ENCODE data around the gene XRCC5.
"Not testable (repeated sequence)": the region's sequence is repeated elsewhere in the genome, so short reads cannot be mapped to it uniquely, and the experiment has no call there.

Gene XRCC5

DNA sequence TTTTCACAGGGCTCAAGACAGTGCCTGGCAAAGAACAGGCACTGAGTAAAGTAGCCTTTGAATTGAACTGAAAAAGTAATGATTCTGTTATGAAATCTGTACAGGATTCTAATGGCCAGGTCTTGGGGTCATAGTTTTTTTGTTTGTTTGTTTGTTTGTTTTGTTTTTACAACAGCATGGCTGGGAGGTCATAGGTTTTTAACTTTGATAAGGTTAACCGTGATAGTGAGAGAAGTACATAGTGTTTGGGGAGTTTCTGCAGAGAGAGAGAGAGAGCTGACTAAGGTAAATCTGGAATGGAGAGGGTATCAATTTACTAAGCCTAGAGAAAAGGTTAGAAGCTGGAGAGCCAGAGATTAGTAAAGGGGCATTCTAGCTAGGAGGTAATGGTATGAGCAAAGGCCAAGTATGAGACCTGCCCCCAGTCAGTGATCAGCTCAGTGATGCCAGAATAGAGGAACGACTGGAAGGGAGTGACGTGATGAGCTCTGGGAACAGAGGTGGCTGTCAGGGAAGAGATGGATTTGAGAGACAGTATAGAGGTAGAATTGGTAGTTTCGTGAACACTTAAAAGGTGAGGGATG is 25.9 kb downstream of the XRCC5 start:
- H3K27me3 ChIP-seq (ENCODE audit: insufficient read depth, low read depth, severe bottlenecking) = no peaks in the 10 kb centered on the region
- TF ChIP-seq, protein P1, sequence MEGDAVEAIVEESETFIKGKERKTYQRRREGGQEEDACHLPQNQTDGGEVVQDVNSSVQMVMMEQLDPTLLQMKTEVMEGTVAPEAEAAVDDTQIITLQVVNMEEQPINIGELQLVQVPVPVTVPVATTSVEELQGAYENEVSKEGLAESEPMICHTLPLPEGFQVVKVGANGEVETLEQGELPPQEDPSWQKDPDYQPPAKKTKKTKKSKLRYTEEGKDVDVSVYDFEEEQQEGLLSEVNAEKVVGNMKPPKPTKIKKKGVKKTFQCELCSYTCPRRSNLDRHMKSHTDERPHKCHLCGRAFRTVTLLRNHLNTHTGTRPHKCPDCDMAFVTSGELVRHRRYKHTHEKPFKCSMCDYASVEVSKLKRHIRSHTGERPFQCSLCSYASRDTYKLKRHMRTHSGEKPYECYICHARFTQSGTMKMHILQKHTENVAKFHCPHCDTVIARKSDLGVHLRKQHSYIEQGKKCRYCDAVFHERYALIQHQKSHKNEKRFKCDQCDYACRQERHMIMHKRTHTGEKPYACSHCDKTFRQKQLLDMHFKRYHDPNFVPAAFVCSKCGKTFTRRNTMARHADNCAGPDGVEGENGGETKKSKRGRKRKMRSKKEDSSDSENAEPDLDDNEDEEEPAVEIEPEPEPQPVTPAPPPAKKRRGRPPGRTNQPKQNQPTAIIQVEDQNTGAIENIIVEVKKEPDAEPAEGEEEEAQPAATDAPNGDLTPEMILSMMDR (IDR thresholded peaks at IDR 0.05; ENCODE audit: low read depth, low read length) = no peak
- no peak for DNase-seq
- peaks cover 96% of the 10 kb centered on the region for H3K36me3 ChIP-seq
- H3K9me3 ChIP-seq (ENCODE audit: severe bottlenecking) = no peaks in the 10 kb centered on the region
- no peak overlapping the region for H3K4me3 ChIP-seq (ENCODE audit: low read depth, low read length)
- no peak overlapping the region for H3K27ac ChIP-seq

- Histone ChIP-seq H3K27ac (no peak overlapping the region), H3K4me3 (ENCODE audit: low read depth, low read length) (no peak overlapping the region), H3K36me3 (peaks cover 95% of the 10 kb centered on the region), H3K9me3 (ENCODE audit: severe bottlenecking) (no peaks in the 10 kb centered on the region), H3K27me3 (ENCODE audit: insufficient read depth, low read depth, severe bottlenecking) (no peaks in the 10 kb centered on the region)
- TF ChIP-seq, protein P1 (IDR thresholded peaks at IDR 0.05; ENCODE audit: low read depth, low read length) = peak; percentile 43
- peak; percentile 39 for DNase-seq
These were observed 30.7 kb downstream of the XRCC5 start for GRCh38 chr2:216139884-216140283.

DNA sequence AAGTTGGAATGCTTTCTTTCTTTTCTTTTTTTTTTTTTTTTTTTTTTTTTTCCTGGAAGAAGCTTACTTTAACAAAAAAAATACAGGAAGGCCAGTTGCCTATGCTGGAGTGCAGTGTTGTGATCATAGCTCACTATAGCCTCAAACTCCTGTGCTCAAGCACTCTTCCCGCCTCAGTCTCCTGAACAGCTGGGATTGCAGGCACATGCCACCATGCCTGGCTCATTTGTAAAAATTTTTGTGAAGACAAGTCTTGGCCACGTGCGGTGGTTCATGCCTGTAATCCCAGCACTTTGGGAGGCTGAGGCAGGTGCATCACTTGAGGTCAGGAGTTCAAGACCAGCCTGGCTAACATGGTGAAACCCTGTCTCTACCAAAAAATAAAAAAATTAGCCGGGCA is 32.4 kb downstream of the XRCC5 start:
- DNase-seq; H3K9me3 ChIP-seq (ENCODE audit: severe bottlenecking); H3K27ac ChIP-seq; H3K4me3 ChIP-seq (ENCODE audit: low read depth, low read length); H3K27me3 ChIP-seq (ENCODE audit: insufficient read depth, low read depth, severe bottlenecking): not testable (repeated sequence)
- peaks cover 93% of the 10 kb centered on the region for H3K36me3 ChIP-seq

GRCh38 chr2:216142540-216142939 is 33.4 kb downstream of the XRCC5 start:
- Histone ChIP-seq H3K27me3 (ENCODE audit: insufficient read depth, low read depth, severe bottlenecking) (no peaks in the 10 kb centered on the region), H3K9me3 (ENCODE audit: severe bottlenecking) (no peaks in the 10 kb centered on the region), H3K27ac (no peak overlapping the region), H3K4me3 (ENCODE audit: low read depth, low read length) (no peak overlapping the region), H3K36me3 (peaks cover 86% of the 10 kb centered on the region)
- no peak for DNase-seq
- TF ChIP-seq, protein P1 (IDR thresholded peaks at IDR 0.05; ENCODE audit: low read depth, low read length) = no peak

DNA sequence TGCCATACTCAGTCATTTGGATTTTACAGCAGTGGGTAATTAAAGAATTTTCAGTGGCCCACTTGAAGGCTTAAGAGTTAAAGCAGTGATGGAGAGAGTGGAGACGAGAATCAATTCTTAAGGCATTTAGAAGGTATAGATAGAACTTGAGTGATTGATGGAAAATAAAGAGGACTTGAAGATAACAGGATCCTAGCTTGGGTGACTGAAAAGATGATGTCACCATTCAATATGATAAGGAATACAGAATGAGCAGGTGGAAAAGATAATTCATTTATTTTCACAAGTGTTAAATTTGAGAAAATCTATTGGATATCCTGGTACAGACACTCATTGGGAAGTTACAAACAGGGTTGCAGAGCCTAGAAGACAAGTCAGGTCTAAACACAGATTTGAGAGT is 35.2 kb downstream of the XRCC5 start:
- Histone ChIP-seq H3K4me3 (ENCODE audit: low read depth, low read length) (no peak overlapping the region), H3K36me3 (peaks cover 86% of the 10 kb centered on the region), H3K9me3 (ENCODE audit: severe bottlenecking) (no peaks in the 10 kb centered on the region), H3K27ac (no peak overlapping the region), H3K27me3 (ENCODE audit: insufficient read depth, low read depth, severe bottlenecking) (no peaks in the 10 kb centered on the region)
- DNase-seq = no peak
- TF ChIP-seq, protein P1 (IDR thresholded peaks at IDR 0.05; ENCODE audit: low read depth, low read length) = no peak

- Histone ChIP-seq H3K4me3 (ENCODE audit: low read depth, low read length) (no peak overlapping the region), H3K27me3 (ENCODE audit: insufficient read depth, low read depth, severe bottlenecking) (no peaks in the 10 kb centered on the region), H3K36me3 (peaks cover 86% of the 10 kb centered on the region), H3K27ac (no peak overlapping the region), H3K9me3 (ENCODE audit: severe bottlenecking) (no peaks in the 10 kb centered on the region)
- no peak for DNase-seq
- TF ChIP-seq, protein P1 (IDR thresholded peaks at IDR 0.05; ENCODE audit: low read depth, low read length) = no peak
These were observed 35.7 kb downstream of the XRCC5 start for GRCh38 chr2:216144857-216145256.

Measured in WERI-Rb-1 (cell line).